ENCODE results near the gene MEIKIN. TPM values are rescaled to one million over a fixed set of nuclear protein-coding genes. Genes with fewer than 3 reads are reported as not detected.

Gene MEIKIN
- polyA plus RNA-seq, 3 donors = 0.16 to 1.6 (median 1.6) TPM

DNA sequence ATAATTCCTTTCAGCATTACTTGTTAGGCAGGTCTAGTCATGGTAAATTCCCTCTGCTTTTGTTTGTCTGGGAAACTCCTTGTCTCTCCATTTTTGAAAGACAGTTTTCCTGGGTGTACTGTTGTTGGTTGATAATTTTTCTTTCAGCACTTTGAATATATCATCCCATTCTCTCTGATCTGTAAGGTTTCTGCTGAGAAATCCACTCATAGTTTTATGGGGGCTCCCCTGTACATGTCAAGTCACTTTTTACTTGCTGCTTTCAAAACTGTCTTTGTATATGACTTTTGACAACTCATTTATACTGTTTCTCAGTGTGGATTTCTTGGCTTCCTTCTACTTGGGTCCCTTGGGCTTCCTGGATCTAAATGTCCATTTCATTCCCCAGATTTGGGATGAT lies 16.5 kb downstream of the MEIKIN start:
- TF ChIP-seq, protein P1, sequence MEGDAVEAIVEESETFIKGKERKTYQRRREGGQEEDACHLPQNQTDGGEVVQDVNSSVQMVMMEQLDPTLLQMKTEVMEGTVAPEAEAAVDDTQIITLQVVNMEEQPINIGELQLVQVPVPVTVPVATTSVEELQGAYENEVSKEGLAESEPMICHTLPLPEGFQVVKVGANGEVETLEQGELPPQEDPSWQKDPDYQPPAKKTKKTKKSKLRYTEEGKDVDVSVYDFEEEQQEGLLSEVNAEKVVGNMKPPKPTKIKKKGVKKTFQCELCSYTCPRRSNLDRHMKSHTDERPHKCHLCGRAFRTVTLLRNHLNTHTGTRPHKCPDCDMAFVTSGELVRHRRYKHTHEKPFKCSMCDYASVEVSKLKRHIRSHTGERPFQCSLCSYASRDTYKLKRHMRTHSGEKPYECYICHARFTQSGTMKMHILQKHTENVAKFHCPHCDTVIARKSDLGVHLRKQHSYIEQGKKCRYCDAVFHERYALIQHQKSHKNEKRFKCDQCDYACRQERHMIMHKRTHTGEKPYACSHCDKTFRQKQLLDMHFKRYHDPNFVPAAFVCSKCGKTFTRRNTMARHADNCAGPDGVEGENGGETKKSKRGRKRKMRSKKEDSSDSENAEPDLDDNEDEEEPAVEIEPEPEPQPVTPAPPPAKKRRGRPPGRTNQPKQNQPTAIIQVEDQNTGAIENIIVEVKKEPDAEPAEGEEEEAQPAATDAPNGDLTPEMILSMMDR (IDR thresholded peaks at IDR 0.05) = no peak
- peaks cover 16 to 52% (median 32%) of the 10 kb centered on the region in 7 donors for H3K9me3 Mint-ChIP-seq

GRCh38 chr5:131926168-131926567 lies 19.3 kb downstream of the MEIKIN start:
- H3K36me3 Mint-ChIP-seq = no peaks in the 10 kb centered on the region
- no peak overlapping the region for H3K27ac Mint-ChIP-seq
- Histone ChIP-seq H2AFZ (ENCODE audit: insufficient read depth, low read depth, low read length, poor library complexity, severe bottlenecking) (no peak overlapping the region), H4K20me1 (ENCODE audit: insufficient read depth, low read length) (no peaks in the 10 kb centered on the region), H3K9me3 (replicated peaks in 1 of 2; ENCODE audit: control insufficient read depth in 1 of 2, insufficient read depth in 1 of 2, low read length in 2 of 2) (peaks cover 9 to 24% of the 10 kb centered on the region in 2 donors), H3K4me3 (replicated peaks in 1 of 3; ENCODE audit: low read depth in 2 of 3, low read length in 3 of 3) (no peak overlapping the region), H3K36me3 (replicated peaks in 1 of 2; ENCODE audit: control insufficient read depth in 1 of 2, insufficient read depth in 2 of 2, low read length in 2 of 2) (no peaks in the 10 kb centered on the region), H3K4me2 (replicated peaks; ENCODE audit: extremely low read depth, low read length, poor library complexity, severe bottlenecking) (no peak overlapping the region), H3K27ac (ENCODE audit: low read depth in 1 of 2, low read length in 2 of 2) (no peak overlapping the region), H3K4me1 (ENCODE audit: control insufficient read depth in 1 of 2, insufficient read depth in 2 of 2, low read length in 2 of 2) (no peaks in the 10 kb centered on the region), H3K9ac (ENCODE audit: insufficient read depth, low read length, poor library complexity, severe bottlenecking) (no peak overlapping the region), H3K27me3 (ENCODE audit: control insufficient read depth in 2 of 2, insufficient read depth in 2 of 2, low read length in 2 of 2) (no peaks in the 10 kb centered on the region), H3K79me2 (ENCODE audit: insufficient read depth, low read length) (no peaks in the 10 kb centered on the region)
- H3K9me3 Mint-ChIP-seq = peaks cover 15 to 49% (median 28%) of the 10 kb centered on the region in 7 donors
- intact Hi-C loops (cut with micrococcal nuclease) = no loop called here
- peaks cover 0 to 3% (median 2%) of the 10 kb centered on the region in 3 donors for H3K27me3 Mint-ChIP-seq (ENCODE audit: low read depth in 3 of 3)
- WGBS (ENCODE audit: insufficient coverage) = 100% methylated on average over 1 of the region's 3 CpGs
- no peak overlapping the region for H3K4me3 Mint-ChIP-seq
- no peak for DNase-seq
- no peaks in the 10 kb centered on the region for H3K4me1 Mint-ChIP-seq
- TF ChIP-seq, protein P1 (IDR thresholded peaks at IDR 0.05) = no peak

More for the DNA sequence above, 16.5 kb downstream of the MEIKIN start:
- no peaks in the 10 kb centered on the region for H3K36me3 ChIP-seq (replicated peaks in 1 of 2; ENCODE audit: control insufficient read depth in 1 of 2, insufficient read depth in 2 of 2, low read length in 2 of 2)
- no peaks in the 10 kb centered on the region for H3K79me2 ChIP-seq (ENCODE audit: insufficient read depth, low read length)
- no peak overlapping the region for H2AFZ ChIP-seq (ENCODE audit: insufficient read depth, low read depth, low read length, poor library complexity, severe bottlenecking)
- Mint-ChIP-seq H3K4me1 (no peaks in the 10 kb centered on the region), H3K36me3 (no peaks in the 10 kb centered on the region), H3K4me3 (no peak overlapping the region), H3K27me3 (ENCODE audit: low read depth in 3 of 3) (peaks cover 2 to 3% (median 2%) of the 10 kb centered on the region in 3 donors), H3K27ac (no peak overlapping the region)
- intact Hi-C loops (cut with micrococcal nuclease) = no loop called here
- no peaks in the 10 kb centered on the region for H4K20me1 ChIP-seq (ENCODE audit: insufficient read depth, low read length)
- H3K4me2 ChIP-seq (replicated peaks; ENCODE audit: extremely low read depth, low read length, poor library complexity, severe bottlenecking) = no peak overlapping the region
- no peak for DNase-seq
- no peak overlapping the region for H3K9ac ChIP-seq (ENCODE audit: insufficient read depth, low read length, poor library complexity, severe bottlenecking)
- H3K27me3 ChIP-seq (ENCODE audit: control insufficient read depth in 2 of 2, insufficient read depth in 2 of 2, low read length in 2 of 2) = no peaks in the 10 kb centered on the region
- H3K27ac ChIP-seq (ENCODE audit: low read depth in 1 of 2, low read length in 2 of 2) = no peak overlapping the region
- peaks cover 9 to 24% of the 10 kb centered on the region in 2 donors for H3K9me3 ChIP-seq (replicated peaks in 1 of 2; ENCODE audit: control insufficient read depth in 1 of 2, insufficient read depth in 1 of 2, low read length in 2 of 2)
- H3K4me3 ChIP-seq (replicated peaks in 1 of 3; ENCODE audit: low read depth in 2 of 3, low read length in 3 of 3) = no peak overlapping the region
- no peaks in the 10 kb centered on the region for H3K4me1 ChIP-seq (ENCODE audit: control insufficient read depth in 1 of 2, insufficient read depth in 2 of 2, low read length in 2 of 2)
